ENCODE measurements around the gene CERS2. TPM values are rescaled to one million over a fixed set of nuclear protein-coding genes. Genes with fewer than 3 reads are reported as not detected.

Gene CERS2
- total and polyA plus RNA-seq, 4 donors: 106 to 141 (median 136) TPM

GRCh38 chr1:151000408-151000807, 25.8 kb upstream of the CERS2 start:
- DNase-seq: no peak
- H3K27me3 ChIP-seq (ENCODE audit: control insufficient read depth in 1 of 2, insufficient read depth in 2 of 2, low read length in 1 of 2): no peaks in the 10 kb centered on the region
- no peak overlapping the region for H3K4me3 ChIP-seq (ENCODE audit: low read length in 2 of 2)
- no peak overlapping the region for H3K27ac ChIP-seq (ENCODE audit: low read depth in 1 of 2, low read length in 2 of 2)
- WGBS, 2 donors: 92 to 95% methylated on average over 3 of the region's 3 CpGs
- no peak for ATAC-seq (ENCODE audit: low FRiP score)
- intact Hi-C loops (cut with DNase I): no loop called here
- H3K9me3 ChIP-seq (ENCODE audit: control insufficient read depth, low read length): no peaks in the 10 kb centered on the region
- no peaks in the 10 kb centered on the region for H3K4me1 ChIP-seq (ENCODE audit: control insufficient read depth in 1 of 2, insufficient read depth in 2 of 2, low read length in 2 of 2)
- peaks cover 0 to 7% of the 10 kb centered on the region in 2 donors for H3K36me3 ChIP-seq (ENCODE audit: control insufficient read depth in 1 of 2, insufficient read depth in 2 of 2, low read length in 1 of 2)

- no peaks in the 10 kb centered on the region for H3K4me1 ChIP-seq (ENCODE audit: control insufficient read depth in 1 of 2, insufficient read depth in 2 of 2, low read length in 2 of 2)
- no peaks in the 10 kb centered on the region for H3K9me3 ChIP-seq (ENCODE audit: control insufficient read depth, low read length)
- H3K27me3 ChIP-seq (ENCODE audit: control insufficient read depth in 1 of 2, insufficient read depth in 2 of 2, low read length in 1 of 2): no peaks in the 10 kb centered on the region
- H3K36me3 ChIP-seq (ENCODE audit: control insufficient read depth in 1 of 2, insufficient read depth in 2 of 2, low read length in 1 of 2): peaks cover 0 to 7% of the 10 kb centered on the region in 2 donors
- H3K4me3 ChIP-seq (ENCODE audit: low read length in 2 of 2): no peak overlapping the region
- ATAC-seq (ENCODE audit: low FRiP score): no peak
- no peak overlapping the region for H3K27ac ChIP-seq (ENCODE audit: low read depth in 1 of 2, low read length in 2 of 2)
- WGBS, 2 donors: 80 to 83% methylated on average over 2 of the region's 2 CpGs
- no peak for DNase-seq
- intact Hi-C loops (cut with DNase I): no loop called here
These were observed 25.3 kb upstream of the CERS2 start for GRCh38 chr1:150999926-151000325.

DNA sequence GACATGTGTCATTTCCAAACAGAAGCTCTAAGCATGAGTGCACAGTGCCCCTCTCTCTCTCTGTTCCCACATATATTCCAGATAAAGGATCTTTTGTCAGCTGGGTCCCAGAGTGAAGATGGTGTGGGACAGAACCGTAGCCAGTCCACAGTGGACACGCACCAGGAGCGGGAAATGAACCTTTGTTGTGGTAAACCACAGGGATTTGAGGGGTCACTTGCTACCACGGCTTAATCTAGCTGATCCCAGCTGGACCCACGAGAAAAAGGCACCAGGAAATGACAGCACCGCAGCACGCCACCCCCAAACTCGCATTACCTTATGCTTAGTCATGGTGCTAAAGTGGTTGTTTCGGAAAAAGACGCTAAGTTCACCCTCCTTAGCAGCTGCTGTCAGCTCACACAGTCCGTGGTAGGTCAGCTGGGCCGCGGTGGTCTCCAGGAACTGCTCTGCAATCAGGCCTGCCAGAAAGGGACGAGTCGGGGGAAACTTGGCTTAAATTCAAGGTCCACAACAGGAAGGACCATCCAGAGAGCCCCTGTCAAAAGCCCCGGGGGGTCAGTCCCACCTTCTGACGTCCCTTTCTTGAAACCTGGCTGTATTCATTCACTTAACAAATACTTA, 24.5 kb upstream of the CERS2 start:
- no peaks in the 10 kb centered on the region for H3K27me3 ChIP-seq (ENCODE audit: control insufficient read depth in 1 of 2, insufficient read depth in 2 of 2, low read length in 1 of 2)
- H3K4me3 ChIP-seq (ENCODE audit: low read length in 2 of 2): no peak overlapping the region
- DNase-seq (no peak), ATAC-seq (ENCODE audit: low FRiP score) (no peak)
- H3K36me3 ChIP-seq (ENCODE audit: control insufficient read depth in 1 of 2, insufficient read depth in 2 of 2, low read length in 1 of 2): peaks cover 0 to 7% of the 10 kb centered on the region in 2 donors
- H3K4me1 ChIP-seq (ENCODE audit: control insufficient read depth in 1 of 2, insufficient read depth in 2 of 2, low read length in 2 of 2): no peaks in the 10 kb centered on the region
- no peaks in the 10 kb centered on the region for H3K9me3 ChIP-seq (ENCODE audit: control insufficient read depth, low read length)
- no peak overlapping the region for H3K27ac ChIP-seq (ENCODE audit: low read depth in 1 of 2, low read length in 2 of 2)
- intact Hi-C loops (cut with DNase I): no loop called here
- WGBS, 2 donors: 83% methylated on average over 17 of the region's 17 CpGs

DNA sequence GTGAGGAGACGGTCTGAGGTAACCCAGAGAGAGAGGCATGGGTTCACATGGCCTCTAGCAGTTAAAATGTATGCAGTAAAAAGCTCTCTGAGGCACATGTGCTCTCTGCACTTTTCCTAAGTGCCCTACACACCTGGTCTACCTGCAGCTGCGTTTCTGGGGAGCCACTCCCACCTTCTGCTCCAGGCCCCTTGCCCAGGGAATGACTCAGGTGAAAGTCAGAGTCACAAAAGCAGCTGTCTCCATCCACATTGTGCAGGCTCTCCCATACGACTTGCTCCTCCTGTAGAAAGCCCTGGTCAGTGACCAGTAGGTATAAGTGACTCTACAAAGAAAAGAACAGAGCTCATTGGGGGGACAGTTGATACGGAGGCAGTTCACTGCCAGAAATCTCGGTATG, 23.3 kb upstream of the CERS2 start:
- Histone ChIP-seq H3K27me3 (ENCODE audit: control insufficient read depth in 1 of 2, insufficient read depth in 2 of 2, low read length in 1 of 2) (no peaks in the 10 kb centered on the region), H3K4me3 (ENCODE audit: low read length in 2 of 2) (no peak overlapping the region), H3K36me3 (ENCODE audit: control insufficient read depth in 1 of 2, insufficient read depth in 2 of 2, low read length in 1 of 2) (peaks cover 0 to 7% of the 10 kb centered on the region in 2 donors), H3K27ac (ENCODE audit: low read depth in 1 of 2, low read length in 2 of 2) (no peak overlapping the region), H3K4me1 (ENCODE audit: control insufficient read depth in 1 of 2, insufficient read depth in 2 of 2, low read length in 2 of 2) (no peaks in the 10 kb centered on the region), H3K9me3 (ENCODE audit: control insufficient read depth, low read length) (no peaks in the 10 kb centered on the region)
- ATAC-seq (ENCODE audit: low FRiP score): no peak
- WGBS, 2 donors: 45 to 49% methylated on average over 5 of the region's 5 CpGs
- intact Hi-C loops (cut with DNase I): no loop called here
- no peak for DNase-seq

DNA sequence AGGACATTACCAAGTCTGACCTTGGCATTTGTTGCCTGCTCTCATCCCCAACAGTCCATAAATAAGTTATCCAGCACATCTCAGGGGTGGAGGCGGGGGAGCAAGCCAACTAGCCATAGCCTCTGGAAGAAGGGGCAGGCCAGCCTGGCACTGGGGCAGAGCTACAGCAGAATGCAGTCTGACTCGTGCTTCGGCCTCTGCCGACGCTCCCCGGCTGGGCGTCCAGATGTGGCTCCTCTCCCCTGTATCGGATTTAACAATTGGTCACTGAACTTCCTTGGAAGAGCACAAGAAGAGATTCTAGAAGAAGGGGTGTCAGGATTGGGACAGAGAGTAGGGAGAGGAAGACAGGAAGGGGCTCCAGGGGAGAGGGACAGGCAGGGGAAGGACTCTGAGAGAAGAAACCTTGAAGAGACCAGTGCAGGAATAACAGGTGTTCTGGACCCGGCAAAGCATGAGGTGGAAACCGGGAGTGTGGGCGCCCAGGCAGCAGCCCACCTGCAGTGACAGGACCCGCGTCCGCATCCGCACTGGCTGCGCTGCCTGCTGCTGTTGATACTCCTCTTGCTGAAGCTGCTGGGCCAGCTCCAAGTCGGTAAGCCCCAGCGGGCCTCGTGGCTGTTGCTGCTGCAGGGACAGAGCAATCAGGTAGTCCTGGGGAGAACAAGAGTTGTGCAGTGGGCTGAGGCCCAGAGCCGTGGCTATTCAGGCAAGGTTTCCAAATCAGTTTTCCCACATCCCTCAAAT, 22.7 kb upstream of the CERS2 start:
- DNase-seq: peak in 1 of 2 donors; percentile 65
- Histone ChIP-seq H3K4me1 (ENCODE audit: control insufficient read depth in 1 of 2, insufficient read depth in 2 of 2, low read length in 2 of 2) (no peaks in the 10 kb centered on the region), H3K4me3 (ENCODE audit: low read length in 2 of 2) (no peak overlapping the region), H3K36me3 (ENCODE audit: control insufficient read depth in 1 of 2, insufficient read depth in 2 of 2, low read length in 1 of 2) (peaks cover 0 to 7% of the 10 kb centered on the region in 2 donors), H3K27ac (ENCODE audit: low read depth in 1 of 2, low read length in 2 of 2) (no peak overlapping the region), H3K9me3 (ENCODE audit: control insufficient read depth, low read length) (no peaks in the 10 kb centered on the region), H3K27me3 (ENCODE audit: control insufficient read depth in 1 of 2, insufficient read depth in 2 of 2, low read length in 1 of 2) (no peaks in the 10 kb centered on the region)
- intact Hi-C loops (cut with DNase I): no loop called here
- WGBS, 2 donors: 81 to 85% methylated on average over 20 of the region's 20 CpGs
- ATAC-seq (ENCODE audit: low FRiP score): no peak

DNA sequence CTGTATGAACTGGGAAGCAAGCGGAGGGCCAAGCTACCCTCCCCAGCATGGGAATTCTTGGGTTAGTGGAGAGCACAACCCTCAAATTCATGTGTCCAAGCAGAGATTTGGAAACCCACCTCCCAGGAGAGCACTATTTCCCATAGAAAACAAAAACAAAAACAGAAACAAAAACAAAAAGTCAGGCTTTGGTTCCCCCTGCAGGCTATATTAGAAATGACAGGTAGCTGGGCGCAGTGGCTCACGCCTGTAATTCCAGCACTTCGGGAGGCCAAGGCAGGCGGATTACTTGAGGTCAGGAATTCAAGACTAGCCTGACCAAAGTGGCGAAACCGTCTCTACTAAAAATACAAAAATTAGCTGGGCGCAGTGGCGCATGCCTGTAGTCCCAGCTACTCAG, 21.3 kb upstream of the CERS2 start:
- intact Hi-C loops (cut with DNase I): no loop called here
- DNase-seq: peak in 1 of 2 donors; percentile 66
- Histone ChIP-seq H3K36me3 (ENCODE audit: control insufficient read depth in 1 of 2, insufficient read depth in 2 of 2, low read length in 1 of 2) (peaks cover 0 to 7% of the 10 kb centered on the region in 2 donors), H3K4me1 (ENCODE audit: control insufficient read depth in 1 of 2, insufficient read depth in 2 of 2, low read length in 2 of 2) (no peaks in the 10 kb centered on the region), H3K9me3 (ENCODE audit: control insufficient read depth, low read length) (no peaks in the 10 kb centered on the region), H3K4me3 (ENCODE audit: low read length in 2 of 2) (no peak overlapping the region), H3K27ac (ENCODE audit: low read depth in 1 of 2, low read length in 2 of 2) (no peak overlapping the region), H3K27me3 (ENCODE audit: control insufficient read depth in 1 of 2, insufficient read depth in 2 of 2, low read length in 1 of 2) (no peaks in the 10 kb centered on the region)
- 40 to 45% methylated on average over 9 of the region's 9 CpGs for WGBS, 2 donors
- ATAC-seq (ENCODE audit: low FRiP score): peak; percentile 73

GRCh38 chr1:150995460-150995859, 20.8 kb upstream of the CERS2 start:
- intact Hi-C loops (cut with DNase I): no loop called here
- Histone ChIP-seq H3K4me3 (ENCODE audit: low read length in 2 of 2) (no peak overlapping the region), H3K27ac (ENCODE audit: low read depth in 1 of 2, low read length in 2 of 2) (no peak overlapping the region)

DNA sequence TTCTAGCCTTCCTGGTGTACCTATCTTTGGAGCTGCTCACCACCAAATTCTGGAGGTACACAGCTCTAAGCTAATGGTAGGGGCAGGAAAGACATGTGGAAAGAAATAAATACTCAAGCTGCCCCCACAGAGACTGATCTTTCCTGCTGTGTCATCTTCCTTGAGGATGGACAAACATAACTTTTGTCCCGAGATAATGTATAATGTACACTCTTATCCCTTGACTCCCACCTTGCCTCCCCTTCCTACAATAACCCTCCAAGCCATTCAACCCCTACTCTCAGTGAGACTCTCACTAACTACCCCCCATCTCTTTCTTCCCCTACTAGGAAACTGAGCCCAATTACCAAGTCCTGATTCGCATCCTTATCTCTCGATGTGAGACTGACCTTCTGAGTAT, 19.6 kb upstream of the CERS2 start:
- DNase-seq: no peak
- Histone ChIP-seq H3K36me3 (ENCODE audit: control insufficient read depth in 1 of 2, insufficient read depth in 2 of 2, low read length in 1 of 2) (peaks cover 0 to 7% of the 10 kb centered on the region in 2 donors), H3K4me1 (ENCODE audit: control insufficient read depth in 1 of 2, insufficient read depth in 2 of 2, low read length in 2 of 2) (no peaks in the 10 kb centered on the region), H3K27ac (ENCODE audit: low read depth in 1 of 2, low read length in 2 of 2) (no peak overlapping the region), H3K4me3 (ENCODE audit: low read length in 2 of 2) (no peak overlapping the region), H3K9me3 (ENCODE audit: control insufficient read depth, low read length) (no peaks in the 10 kb centered on the region), H3K27me3 (ENCODE audit: control insufficient read depth in 1 of 2, insufficient read depth in 2 of 2, low read length in 1 of 2) (no peaks in the 10 kb centered on the region)
- no peak for ATAC-seq (ENCODE audit: low FRiP score)
- 70 to 76% methylated on average over 3 of the region's 3 CpGs for WGBS, 2 donors
- intact Hi-C loops (cut with DNase I): no loop called here

More at GRCh38 chr1:150995460-150995859, 20.8 kb upstream of the CERS2 start:
- no peak for DNase-seq
- ATAC-seq (ENCODE audit: low FRiP score): no peak
- H3K27me3 ChIP-seq (ENCODE audit: control insufficient read depth in 1 of 2, insufficient read depth in 2 of 2, low read length in 1 of 2): no peaks in the 10 kb centered on the region
- H3K9me3 ChIP-seq (ENCODE audit: control insufficient read depth, low read length): no peaks in the 10 kb centered on the region
- H3K36me3 ChIP-seq (ENCODE audit: control insufficient read depth in 1 of 2, insufficient read depth in 2 of 2, low read length in 1 of 2): peaks cover 0 to 7% of the 10 kb centered on the region in 2 donors
- 66 to 74% methylated on average over 4 of the region's 4 CpGs for WGBS, 2 donors
- no peaks in the 10 kb centered on the region for H3K4me1 ChIP-seq (ENCODE audit: control insufficient read depth in 1 of 2, insufficient read depth in 2 of 2, low read length in 2 of 2)

- ATAC-seq (ENCODE audit: low FRiP score) (no peak), DNase-seq (no peak)
These were observed 18.0 kb upstream of the CERS2 start for GRCh38 chr1:150992626-150993025.

More at GRCh38 chr1:150992626-150993025, 18.0 kb upstream of the CERS2 start:
- Histone ChIP-seq H3K36me3 (ENCODE audit: control insufficient read depth in 1 of 2, insufficient read depth in 2 of 2, low read length in 1 of 2) (peaks cover 0 to 2% of the 10 kb centered on the region in 2 donors), H3K27ac (ENCODE audit: low read depth in 1 of 2, low read length in 2 of 2) (no peak overlapping the region), H3K4me1 (ENCODE audit: control insufficient read depth in 1 of 2, insufficient read depth in 2 of 2, low read length in 2 of 2) (no peaks in the 10 kb centered on the region), H3K9me3 (ENCODE audit: control insufficient read depth, low read length) (no peaks in the 10 kb centered on the region), H3K27me3 (ENCODE audit: control insufficient read depth in 1 of 2, insufficient read depth in 2 of 2, low read length in 1 of 2) (no peaks in the 10 kb centered on the region), H3K4me3 (ENCODE audit: low read length in 2 of 2) (no peak overlapping the region)
- WGBS, 2 donors: 66 to 73% methylated on average over 4 of the region's 4 CpGs
- intact Hi-C loops (cut with DNase I): no loop called here

All from aorta (tissue), 5 donors.